Aorta (tissue), 5 donors: Measurements from ENCODE around the gene ANKRD17. TPM values are rescaled to one million over a fixed set of nuclear protein-coding genes. Genes with fewer than 3 reads are reported as not detected.

Source experiments
- ATAC-seq: fragments of 200-7000 bp; cut with Tn5 transposase; one replicate; pipeline ENCODE4 v1.9.1; 2022; ENCODE audit warnings: moderate library complexity; ENCODE audit not compliant: low FRiP score
- DNase-seq, 2 donors: peaks; one replicate each; pipeline ENCODE4 v3.0.0-alpha.2; 2020
- H3K27ac ChIP-seq, 2 donors: one replicate each; pipeline ENCODE4 v1.5.1; 2013; ENCODE audit warnings: low read length in 2 of 2, mild to moderate bottlenecking in 2 of 2, moderate library complexity in 2 of 2, control low read depth in 1 of 2, inconsistent platforms in 1 of 2, low read depth in 1 of 2
- H3K27me3 ChIP-seq, 2 donors: one replicate each; pipeline ENCODE4 v1.6.1; 2013; ENCODE audit warnings: control low read depth in 1 of 2, low read length in 1 of 2, mild to moderate bottlenecking in 1 of 2, moderate library complexity in 1 of 2; ENCODE audit not compliant: insufficient read depth in 2 of 2, control insufficient read depth in 1 of 2
- H3K36me3 ChIP-seq, 2 donors: one replicate each; pipeline ENCODE4 v1.6.1; 2013; ENCODE audit warnings: control low read depth in 1 of 2, low read length in 1 of 2, mild to moderate bottlenecking in 1 of 2; ENCODE audit not compliant: insufficient read depth in 2 of 2, control insufficient read depth in 1 of 2
- H3K4me1 ChIP-seq, 2 donors: one replicate each; pipeline ENCODE4 v1.6.1; 2013; ENCODE audit warnings: low read length in 2 of 2, control low read depth in 1 of 2, mild to moderate bottlenecking in 1 of 2, moderate library complexity in 1 of 2; ENCODE audit not compliant: insufficient read depth in 2 of 2, control insufficient read depth in 1 of 2
- H3K4me3 ChIP-seq, 2 donors: one replicate each; pipeline ENCODE4 v1.5.1; 2013; ENCODE audit warnings: low read length in 2 of 2, control low read depth in 1 of 2, mild to moderate bottlenecking in 1 of 2
- H3K9me3 ChIP-seq: one replicate; pipeline ENCODE4 v1.6.1; 2013; ENCODE audit warnings: mild to moderate bottlenecking, low read length; ENCODE audit not compliant: control insufficient read depth
- WGBS, 2 donors: extraction: QIAGEN DNeasy Blood & Tissue Kit; methylation state at CpG; one replicate each; pipeline ENCODE4 v1.1.7; 2013; 5-methylcytosine and 5-hydroxymethylcytosine counted together
- intact Hi-C, 2 donors: fragments of 100-400 bp; cut with DNase I; formaldehyde crosslinking; loops; one replicate each; pipeline versions ENCODE4 v1.14.2 to v1.15.0; 2022
- polyA plus RNA-seq, 2 donors: library from polyadenylated mRNA; stranded (reverse); fragments of 200-250 nt; gene quantifications; one replicate each; pipeline ENCODE4 v1.2.3, GENCODE V29; 2013
- total RNA-seq, 2 donors: library from RNA; stranded (reverse); fragmentation: NEBNext Ultra II Directional; extraction: Animal tissue kit (Norgen Biotek cat#: 25700); gene quantifications; one replicate each; pipeline ENCODE4 v1.2.1, GENCODE V29; 2021
- donor health status: healthy with polysubstance abuse.
- donor health status: Bipolar disorder and iron deficiency.
- donor health status: DM: no; HTN: no; CAD: no.
- donor health status: DM: no; HTN: no; CAD: no.
- donor health status: DM: yes; HTN: yes; CAD: no.

Gene ANKRD17
- total and polyA plus RNA-seq, 4 donors: 4.9 to 67.1 (median 35.0) TPM

GRCh38 chr4:73197220-73197619 lies 61.4 kb downstream of the ANKRD17 start:
- DNase-seq (no peak), ATAC-seq (no peak)
- Histone ChIP-seq H3K4me1 (peaks cover 3 to 7% of the 10 kb centered on the region in 2 donors), H3K4me3 (no peak overlapping the region), H3K27ac (no peak overlapping the region), H3K9me3 (no peaks in the 10 kb centered on the region), H3K27me3 (no peaks in the 10 kb centered on the region), H3K36me3 (no peaks in the 10 kb centered on the region)
- 100% methylated on average over 1 of the region's 1 CpG for WGBS, 2 donors
- intact Hi-C loops: no loop called here

DNA sequence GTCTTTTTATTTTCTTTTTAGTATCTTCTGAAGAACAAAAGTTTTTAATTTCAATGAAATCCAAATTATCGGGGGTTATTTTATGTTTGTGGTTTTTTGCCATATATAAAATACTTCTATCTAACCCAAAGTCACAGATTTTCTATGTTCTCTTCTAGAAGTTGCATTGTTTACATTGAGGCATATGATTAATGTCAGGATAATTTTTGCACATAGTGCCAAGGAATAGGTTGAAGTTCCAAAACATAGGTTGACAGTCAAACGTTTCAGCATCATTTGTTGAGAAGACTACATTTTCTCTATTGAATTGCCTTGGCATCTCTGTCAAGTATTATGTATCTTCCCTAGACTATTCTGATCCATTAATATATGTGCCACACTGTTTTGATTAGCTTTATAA lies 64.5 kb downstream of the ANKRD17 start:
- H3K9me3 ChIP-seq: no peaks in the 10 kb centered on the region
- ATAC-seq (no peak), DNase-seq (no peak)
- H3K27ac ChIP-seq: no peak overlapping the region
- 63 to 70% methylated on average over 2 of the region's 2 CpGs for WGBS, 2 donors
- peaks cover 3 to 6% of the 10 kb centered on the region in 2 donors for H3K4me1 ChIP-seq
- no peaks in the 10 kb centered on the region for H3K27me3 ChIP-seq
- H3K36me3 ChIP-seq: no peaks in the 10 kb centered on the region
- intact Hi-C loops: no loop called here
- no peak overlapping the region for H3K4me3 ChIP-seq

GRCh38 chr4:73193659-73194058 lies 64.9 kb downstream of the ANKRD17 start:
- DNase-seq (no peak), ATAC-seq (no peak)
- H3K9me3 ChIP-seq: no peaks in the 10 kb centered on the region
- H3K27me3 ChIP-seq: no peaks in the 10 kb centered on the region
- H3K4me3 ChIP-seq: no peak overlapping the region
- intact Hi-C loops: no loop called here
- WGBS, 2 donors: 91% methylated on average over 4 of the region's 4 CpGs
- H3K27ac ChIP-seq: no peak overlapping the region
- no peaks in the 10 kb centered on the region for H3K36me3 ChIP-seq
- H3K4me1 ChIP-seq: peaks cover 1 to 5% of the 10 kb centered on the region in 2 donors

DNA sequence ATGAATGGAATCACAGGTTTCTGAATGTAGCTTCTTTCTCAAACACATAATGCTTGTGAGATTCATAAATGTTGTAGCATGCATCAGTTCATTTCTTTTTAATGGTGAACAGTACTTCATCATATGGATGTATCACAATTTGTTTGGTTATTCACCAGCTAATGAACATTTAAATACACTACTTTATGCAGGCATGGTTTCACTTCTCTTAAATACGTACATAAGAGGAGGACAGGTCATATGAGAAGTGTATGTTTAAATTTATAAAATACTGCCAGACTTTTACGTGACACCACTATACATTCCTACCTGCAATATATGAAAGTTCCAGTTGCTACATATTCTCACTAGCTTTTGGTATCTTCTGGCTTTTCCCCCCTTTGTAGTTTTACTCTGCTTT lies 65.4 kb downstream of the ANKRD17 start:
- Histone ChIP-seq H3K27me3 (no peaks in the 10 kb centered on the region), H3K4me1 (peaks cover 1 to 5% of the 10 kb centered on the region in 2 donors), H3K9me3 (no peaks in the 10 kb centered on the region), H3K36me3 (no peaks in the 10 kb centered on the region), H3K27ac (no peak overlapping the region), H3K4me3 (no peak overlapping the region)
- ATAC-seq (no peak), DNase-seq (no peak)
- intact Hi-C loops: no loop called here
- 92 to 97% methylated on average over 2 of the region's 2 CpGs for WGBS, 2 donors

DNA sequence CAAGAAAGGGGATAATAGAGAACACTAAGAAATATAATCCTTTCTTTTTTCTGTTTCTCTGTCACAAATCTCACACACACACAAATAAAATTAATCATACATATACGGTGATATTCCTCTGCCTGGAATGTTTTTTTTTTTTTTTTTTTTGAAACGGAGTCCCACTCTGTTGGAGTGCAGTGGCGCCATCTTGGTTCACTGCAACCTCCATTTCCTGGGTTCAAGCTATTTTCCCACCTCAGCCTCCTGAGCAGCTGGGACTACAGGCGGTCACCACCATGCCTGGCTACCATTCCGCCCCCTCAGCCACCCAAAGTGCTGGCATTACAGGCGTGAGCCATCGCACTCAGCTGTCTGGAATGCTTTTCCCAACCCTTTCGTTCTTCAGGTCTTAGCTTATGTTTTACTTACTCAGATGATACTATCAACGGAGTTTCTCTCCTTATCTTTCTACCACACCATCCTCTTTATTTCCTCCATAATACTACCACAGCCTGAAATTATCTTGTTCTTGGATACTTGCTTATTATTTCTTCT lies 69.3 kb downstream of the ANKRD17 start:
- no peaks in the 10 kb centered on the region for H3K4me1 ChIP-seq
- no peak overlapping the region for H3K27ac ChIP-seq
- no peaks in the 10 kb centered on the region for H3K36me3 ChIP-seq
- DNase-seq (no peak), ATAC-seq (no peak)
- H3K4me3 ChIP-seq: no peak overlapping the region
- 89 to 92% methylated on average over 9 of the region's 9 CpGs for WGBS, 2 donors
- H3K27me3 ChIP-seq: no peaks in the 10 kb centered on the region
- intact Hi-C loops: loop anchor here in 1 of 2 donors (10.0 kb wide), 1 partner anchor 65 kb away; the partner anchor contains the start of gene ANKRD17
- no peaks in the 10 kb centered on the region for H3K9me3 ChIP-seq

DNA sequence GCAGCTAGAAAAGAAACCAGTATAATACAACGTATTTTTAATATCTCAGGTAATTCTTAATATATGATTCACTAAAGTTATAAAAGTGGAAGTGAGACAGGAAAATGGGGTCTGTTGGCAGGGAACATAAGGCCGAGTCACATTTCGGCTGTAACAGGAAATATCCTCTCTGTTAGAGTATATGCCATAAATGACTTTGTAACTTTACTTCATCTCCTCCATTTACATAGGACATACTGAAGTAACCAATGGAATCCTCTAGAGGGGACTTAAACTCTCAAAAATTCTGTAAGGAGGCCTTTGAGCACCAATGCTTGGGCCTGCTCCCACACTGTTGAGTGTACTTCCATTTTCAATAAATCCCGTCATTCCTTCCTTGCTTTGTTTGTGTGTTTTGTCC lies 71.3 kb downstream of the ANKRD17 start:
- WGBS, 2 donors: 67 to 72% methylated on average over 4 of the region's 4 CpGs
- intact Hi-C loops: loop anchor here in 1 of 2 donors (10.0 kb wide), 1 partner anchor 67 kb away; the partner anchor contains the start of gene ANKRD17

GRCh38 chr4:73185903-73186302 lies 72.7 kb downstream of the ANKRD17 start:
- Histone ChIP-seq H3K4me3 (no peak overlapping the region), H3K36me3 (no peaks in the 10 kb centered on the region), H3K4me1 (no peaks in the 10 kb centered on the region), H3K9me3 (no peaks in the 10 kb centered on the region), H3K27me3 (no peaks in the 10 kb centered on the region), H3K27ac (no peak overlapping the region)
- no peak for DNase-seq
- no peak for ATAC-seq
- intact Hi-C loops: loop anchor here in 1 of 2 donors (10.0 kb wide), 1 partner anchor 69 kb away; the partner anchor contains the start of gene ANKRD17

More for the DNA sequence above, 71.3 kb downstream of the ANKRD17 start:
- Histone ChIP-seq H3K4me1 (no peaks in the 10 kb centered on the region), H3K4me3 (no peak overlapping the region), H3K36me3 (no peaks in the 10 kb centered on the region), H3K9me3 (no peaks in the 10 kb centered on the region), H3K27me3 (no peaks in the 10 kb centered on the region), H3K27ac (no peak overlapping the region)
- no peak for DNase-seq
- no peak for ATAC-seq

GRCh38 chr4:73181231-73181630 lies 77.4 kb downstream of the ANKRD17 start:
- Histone ChIP-seq H3K9me3 (no peaks in the 10 kb centered on the region), H3K27me3 (no peaks in the 10 kb centered on the region), H3K4me1 (no peaks in the 10 kb centered on the region), H3K36me3 (no peaks in the 10 kb centered on the region), H3K27ac (no peak overlapping the region), H3K4me3 (no peak overlapping the region)
- intact Hi-C loops: loop anchor here in 1 of 2 donors (10.0 kb wide), 1 partner anchor 74 kb away; the partner anchor contains the start of gene ANKRD17
- WGBS, 2 donors: 89 to 96% methylated on average over 3 of the region's 3 CpGs
- ATAC-seq: no peak
- no peak for DNase-seq

- Histone ChIP-seq H3K9me3 (no peaks in the 10 kb centered on the region), H3K27ac (no peak overlapping the region), H3K27me3 (no peaks in the 10 kb centered on the region), H3K4me1 (no peaks in the 10 kb centered on the region), H3K36me3 (peaks cover 0 to 3% of the 10 kb centered on the region in 2 donors), H3K4me3 (no peak overlapping the region)
- DNase-seq (no peak), ATAC-seq (no peak)
- WGBS, 2 donors: 88 to 89% methylated on average over 5 of the region's 5 CpGs
- intact Hi-C loops: no loop called here
Observed at GRCh38 chr4:73178389-73178788, 80.2 kb downstream of the ANKRD17 start.
